ENCODE results near the gene DDB1. TPM values are rescaled to one million over a fixed set of nuclear protein-coding genes. Genes with fewer than 3 reads are reported as not detected.

Gene DDB1
- 100 to 1,000 TPM; 227 to 256 (median 230) TPM for polyA plus RNA-seq (ENCODE audit: insufficient read length in 3 of 3)
- long read RNA-seq, donor 1, full-length matches to known transcripts = 8 of 50 reads
- long read RNA-seq, donor 1, partial matches to known transcripts = 42 of 50 reads
- long read RNA-seq, donor 1, other reads (novel, unspliced or antisense) = 0 of 50 reads
- long read RNA-seq, donor 2, full-length matches to known transcripts = 11 of 63 reads
- long read RNA-seq, donor 2, partial matches to known transcripts = 52 of 63 reads
- long read RNA-seq, donor 2, other reads (novel, unspliced or antisense) = 0 of 63 reads
- long read RNA-seq, donor 3, full-length matches to known transcripts = 29 of 110 reads
- long read RNA-seq, donor 3, partial matches to known transcripts = 75 of 110 reads
- long read RNA-seq, donor 3, other reads (novel, unspliced or antisense) = 6 of 110 reads
- long read RNA-seq, donor 4, full-length matches to known transcripts = 27 of 90 reads
- long read RNA-seq, donor 4, partial matches to known transcripts = 63 of 90 reads
- long read RNA-seq, donor 4, other reads (novel, unspliced or antisense) = 0 of 90 reads
- long read RNA-seq, donor 5 = 0 reads
- long read RNA-seq, donor 6, full-length matches to known transcripts = 18 of 41 reads
- long read RNA-seq, donor 6, partial matches to known transcripts = 23 of 41 reads
- long read RNA-seq, donor 6, other reads (novel, unspliced or antisense) = 0 of 41 reads
- long read RNA-seq, donor 7, full-length matches to known transcripts = 24 of 71 reads
- long read RNA-seq, donor 7, partial matches to known transcripts = 47 of 71 reads
- long read RNA-seq, donor 7, other reads (novel, unspliced or antisense) = 0 of 71 reads
- long read RNA-seq, donor 8, full-length matches to known transcripts = 41 of 311 reads
- long read RNA-seq, donor 8, partial matches to known transcripts = 242 of 311 reads
- long read RNA-seq, donor 8, other reads (novel, unspliced or antisense) = 28 of 311 reads
- long read RNA-seq, donor 9, full-length matches to known transcripts = 19 of 55 reads
- long read RNA-seq, donor 9, partial matches to known transcripts = 36 of 55 reads
- long read RNA-seq, donor 9, other reads (novel, unspliced or antisense) = 0 of 55 reads
- long read RNA-seq, donor 10, full-length matches to known transcripts = 24 of 65 reads
- long read RNA-seq, donor 10, partial matches to known transcripts = 41 of 65 reads
- long read RNA-seq, donor 10, other reads (novel, unspliced or antisense) = 0 of 65 reads
- long read RNA-seq, donor 11, full-length matches to known transcripts = 20 of 76 reads
- long read RNA-seq, donor 11, partial matches to known transcripts = 56 of 76 reads
- long read RNA-seq, donor 11, other reads (novel, unspliced or antisense) = 0 of 76 reads
- long read RNA-seq, donor 12, full-length matches to known transcripts = 9 of 43 reads
- long read RNA-seq, donor 12, partial matches to known transcripts = 34 of 43 reads
- long read RNA-seq, donor 12, other reads (novel, unspliced or antisense) = 0 of 43 reads
- long read RNA-seq, donor 13 = 0 reads
- long read RNA-seq, donor 14, full-length matches to known transcripts = 22 of 92 reads
- long read RNA-seq, donor 14, partial matches to known transcripts = 49 of 92 reads
- long read RNA-seq, donor 14, other reads (novel, unspliced or antisense) = 21 of 92 reads
- long read RNA-seq, donor 15, full-length matches to known transcripts = 15 of 29 reads
- long read RNA-seq, donor 15, partial matches to known transcripts = 14 of 29 reads
- long read RNA-seq, donor 15, other reads (novel, unspliced or antisense) = 0 of 29 reads
- long read RNA-seq, donor 16, full-length matches to known transcripts = 58 of 334 reads
- long read RNA-seq, donor 16, partial matches to known transcripts = 276 of 334 reads
- long read RNA-seq, donor 16, other reads (novel, unspliced or antisense) = 0 of 334 reads

DNA sequence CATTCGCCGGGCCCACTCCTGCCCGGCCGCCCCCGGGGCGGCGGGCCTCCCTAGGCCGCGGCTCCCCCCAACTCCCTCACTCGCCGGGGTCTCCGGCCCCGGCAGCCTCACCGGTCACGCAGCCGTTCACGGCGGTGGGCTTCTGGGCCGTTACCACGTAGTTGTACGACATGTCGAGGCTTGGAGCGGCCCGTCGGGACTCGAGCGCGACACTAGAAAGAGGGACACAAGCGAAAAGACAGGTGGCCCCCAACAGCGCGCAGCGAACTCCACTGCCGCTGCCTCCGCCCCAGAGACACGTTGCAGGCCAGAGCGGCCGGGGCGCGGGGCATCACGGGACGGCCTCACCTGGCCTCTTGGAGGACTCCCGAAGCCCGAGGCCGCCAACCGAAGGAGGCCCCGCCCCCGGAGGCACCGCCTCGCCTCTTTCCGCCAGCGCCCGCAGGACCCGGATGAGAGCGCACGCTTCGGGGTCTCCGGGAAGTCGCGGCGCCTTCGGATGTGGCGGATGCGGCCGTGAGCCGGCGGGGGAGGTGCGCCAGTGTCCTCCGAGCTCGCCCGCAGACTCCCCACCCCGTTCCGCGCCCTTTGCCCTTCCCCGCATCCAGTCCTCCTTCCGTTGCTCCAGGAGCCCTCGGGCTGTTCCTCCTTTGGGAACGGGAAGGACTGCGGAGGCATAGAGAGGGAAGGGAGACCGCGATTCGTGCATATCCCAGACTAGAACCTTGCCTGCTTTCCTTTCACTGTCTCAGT, at the start of gene DDB1, which contains the start of gene TKFC:
Gene DDB1 (minus strand): TSS at position 309 of the 753 bp plus-strand sequence. CDS start 137 bp downstream, at position 172.
Gene TKFC (plus strand): TSS at position 432 of the 753 bp plus-strand sequence. CDS start 1,501 bp downstream, outside the sequence.
- peak; percentile 80 to 95 (median 91) for DNase-seq (ENCODE audit: extremely low read depth in 1 of 11, low read depth in 9 of 11, low spot score in 4 of 11)

DNA sequence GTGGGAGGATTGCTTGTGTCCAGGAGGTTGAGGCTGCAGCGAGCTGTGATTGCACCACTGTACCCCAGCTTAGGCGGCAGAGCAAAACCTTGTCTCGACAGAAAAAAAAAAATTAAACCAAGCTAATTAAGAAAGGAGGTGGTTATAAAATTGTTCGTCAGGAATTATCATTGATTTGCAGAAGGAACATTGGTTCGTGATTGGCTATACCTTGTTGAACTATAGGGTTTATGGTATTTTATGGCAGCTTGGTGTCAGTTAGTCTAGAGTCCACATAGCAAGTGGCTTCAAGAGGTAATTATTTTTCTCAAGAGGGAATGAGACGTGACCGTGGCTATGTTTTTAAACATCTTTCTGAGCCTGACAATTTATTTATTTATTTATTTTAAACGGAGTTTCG, 48.0 kb upstream of the DDB1 start:
- no peak for DNase-seq (ENCODE audit: extremely low read depth in 1 of 11, low read depth in 9 of 11, low spot score in 4 of 11)

DNA sequence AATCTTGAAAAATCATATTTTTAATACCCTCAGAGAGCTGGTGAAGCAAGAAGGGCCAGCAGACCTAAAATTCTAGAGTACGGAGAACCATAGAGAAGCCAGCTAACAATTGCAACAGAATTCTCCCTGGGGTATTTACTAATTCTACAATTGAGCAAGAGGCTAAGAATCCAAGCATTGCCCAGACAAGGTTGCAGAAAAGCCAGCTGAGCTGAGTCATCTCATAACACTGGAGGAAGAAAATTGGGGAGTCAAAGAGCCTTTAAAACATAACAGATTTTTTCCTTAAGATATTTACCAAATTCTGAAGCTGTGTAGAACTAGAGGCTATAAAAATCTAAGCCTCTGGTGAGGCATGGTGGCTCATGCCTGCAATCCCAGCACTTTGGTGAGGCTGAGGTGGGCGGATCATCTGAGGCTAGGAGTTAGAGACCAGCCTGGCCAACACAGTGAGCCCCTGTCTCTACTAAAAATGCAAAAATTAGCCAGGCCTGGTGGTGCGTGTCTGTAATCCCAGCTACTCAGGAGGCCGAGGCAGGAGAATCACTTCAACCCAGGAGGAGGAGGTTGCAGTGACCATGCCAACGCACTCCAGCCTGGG, 45.9 kb upstream of the DDB1 start:
- DNase-seq (ENCODE audit: extremely low read depth in 1 of 11, low read depth in 9 of 11, low spot score in 4 of 11) = no peak

DNA sequence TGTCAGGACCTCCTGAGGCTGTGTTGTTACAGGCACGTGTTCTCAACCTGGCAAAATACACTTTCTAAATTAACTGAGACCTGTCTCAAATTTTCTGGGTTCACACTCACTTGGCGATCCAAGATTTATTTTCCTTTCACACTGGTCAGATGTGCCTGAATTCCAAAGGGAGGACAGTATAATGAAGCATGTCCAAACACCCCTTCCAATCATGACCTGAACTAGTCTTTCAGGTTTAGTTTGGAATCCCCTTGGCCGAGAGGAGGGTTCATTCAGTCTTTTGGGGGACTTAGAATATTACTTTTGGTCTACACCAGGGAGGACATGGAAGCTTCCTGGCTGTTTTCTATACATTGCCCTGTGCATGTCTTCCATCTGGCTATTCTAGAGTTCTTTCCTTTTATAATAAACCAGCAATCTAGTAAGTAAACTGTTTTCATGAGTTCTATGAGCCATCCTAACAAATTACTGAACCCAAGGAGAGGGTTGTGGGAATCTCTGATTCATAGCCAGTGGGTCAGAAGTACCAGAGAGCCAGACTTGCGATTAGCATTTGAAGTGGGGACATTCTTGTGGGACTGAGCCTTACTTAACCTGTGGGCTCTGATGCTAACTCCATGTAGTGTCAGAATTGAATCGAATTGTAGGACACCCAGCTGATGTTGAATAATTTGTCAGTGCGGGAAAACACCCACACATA, 44.7 kb upstream of the DDB1 start:
- no peak for DNase-seq (ENCODE audit: extremely low read depth in 1 of 11, low read depth in 9 of 11, low spot score in 4 of 11)

DNA sequence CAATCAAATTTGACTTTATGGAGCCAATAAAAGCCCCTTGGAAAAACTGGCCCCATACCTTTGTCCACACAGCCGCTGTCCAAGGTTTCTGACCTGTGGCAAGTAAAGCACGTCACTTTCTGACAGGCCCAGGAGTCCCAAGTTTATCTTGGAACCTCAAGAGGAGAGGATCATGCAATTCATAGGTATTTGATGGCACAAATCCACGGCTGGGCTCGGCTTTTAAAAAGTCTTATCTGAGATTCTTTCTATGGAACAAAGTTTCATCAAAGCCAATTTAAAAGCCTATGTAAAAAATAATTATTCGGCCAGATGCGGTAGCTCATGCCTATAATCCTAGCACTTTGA, 42.8 kb upstream of the DDB1 start:
- no peak for DNase-seq (ENCODE audit: extremely low read depth in 1 of 11, low read depth in 9 of 11, low spot score in 4 of 11)

DNA sequence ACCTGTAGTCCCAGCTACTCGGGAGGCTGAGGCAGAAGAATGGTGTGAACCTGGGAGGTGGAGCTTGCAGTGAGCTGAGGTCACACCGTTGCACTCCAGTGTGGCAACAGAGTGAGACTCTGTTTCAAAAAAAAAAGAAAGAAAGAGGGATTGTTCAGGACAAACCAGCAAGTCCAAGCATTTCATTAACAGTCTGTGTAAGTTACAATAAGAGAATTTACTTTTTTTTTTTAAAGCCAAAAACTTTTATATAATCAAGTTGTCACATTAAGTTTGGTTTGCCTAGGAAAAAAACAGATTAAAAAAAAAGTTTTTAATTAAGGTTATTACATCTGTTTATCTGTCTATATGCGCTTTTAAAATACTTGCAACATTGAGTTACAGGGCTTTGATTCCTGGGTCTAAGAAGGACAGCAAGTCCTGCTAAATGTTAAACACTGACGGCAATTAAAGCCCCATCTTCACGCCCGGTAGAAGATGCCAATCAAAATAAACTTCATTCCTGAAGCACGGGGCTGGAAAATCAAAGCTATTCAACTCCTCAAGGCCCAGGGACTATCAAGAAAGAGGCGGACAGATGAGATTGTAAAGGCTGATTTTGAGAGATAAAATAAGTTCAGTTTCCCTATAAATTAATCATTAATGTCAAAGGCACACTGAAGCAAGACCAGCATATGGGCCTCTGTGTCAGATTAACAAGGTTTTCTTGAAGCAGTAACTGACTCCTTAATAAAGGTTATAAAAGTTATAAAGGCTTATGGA, 39.9 kb upstream of the DDB1 start:
- no peak for DNase-seq (ENCODE audit: extremely low read depth in 1 of 11, low read depth in 9 of 11, low spot score in 4 of 11)

DNA sequence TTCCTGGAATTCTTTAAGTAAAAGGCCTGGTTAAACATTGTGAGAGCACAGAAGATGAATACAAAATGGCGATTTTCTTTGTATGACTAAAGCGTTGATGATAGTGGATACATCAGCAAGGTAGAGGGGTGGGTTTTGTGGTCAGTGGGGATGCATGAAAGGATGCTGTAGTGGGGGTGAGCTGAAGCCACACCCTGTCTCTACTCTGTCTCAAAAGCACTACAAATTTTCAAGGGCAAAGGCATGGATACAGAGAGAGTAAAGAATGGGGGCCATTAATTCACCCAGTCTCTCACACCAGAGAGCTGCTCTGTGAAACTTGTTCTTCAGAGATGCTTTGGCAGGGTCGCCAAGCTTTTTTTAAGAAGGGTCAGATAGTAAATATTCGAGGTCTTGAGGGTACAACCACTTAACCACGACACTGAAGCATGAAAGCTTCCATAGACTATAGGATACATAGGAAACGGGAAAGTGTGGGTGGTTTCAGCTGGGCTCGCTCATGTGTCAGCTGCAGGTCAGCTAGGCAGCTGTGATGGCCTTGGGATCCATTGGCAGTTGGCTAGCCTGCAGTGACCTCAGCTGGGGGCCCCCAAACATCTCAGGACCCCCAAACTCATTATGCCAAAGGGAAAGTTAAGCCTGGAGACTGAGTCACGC, 37.6 kb upstream of the DDB1 start:
- DNase-seq (ENCODE audit: extremely low read depth in 1 of 11, low read depth in 9 of 11, low spot score in 4 of 11) = no peak

DNA sequence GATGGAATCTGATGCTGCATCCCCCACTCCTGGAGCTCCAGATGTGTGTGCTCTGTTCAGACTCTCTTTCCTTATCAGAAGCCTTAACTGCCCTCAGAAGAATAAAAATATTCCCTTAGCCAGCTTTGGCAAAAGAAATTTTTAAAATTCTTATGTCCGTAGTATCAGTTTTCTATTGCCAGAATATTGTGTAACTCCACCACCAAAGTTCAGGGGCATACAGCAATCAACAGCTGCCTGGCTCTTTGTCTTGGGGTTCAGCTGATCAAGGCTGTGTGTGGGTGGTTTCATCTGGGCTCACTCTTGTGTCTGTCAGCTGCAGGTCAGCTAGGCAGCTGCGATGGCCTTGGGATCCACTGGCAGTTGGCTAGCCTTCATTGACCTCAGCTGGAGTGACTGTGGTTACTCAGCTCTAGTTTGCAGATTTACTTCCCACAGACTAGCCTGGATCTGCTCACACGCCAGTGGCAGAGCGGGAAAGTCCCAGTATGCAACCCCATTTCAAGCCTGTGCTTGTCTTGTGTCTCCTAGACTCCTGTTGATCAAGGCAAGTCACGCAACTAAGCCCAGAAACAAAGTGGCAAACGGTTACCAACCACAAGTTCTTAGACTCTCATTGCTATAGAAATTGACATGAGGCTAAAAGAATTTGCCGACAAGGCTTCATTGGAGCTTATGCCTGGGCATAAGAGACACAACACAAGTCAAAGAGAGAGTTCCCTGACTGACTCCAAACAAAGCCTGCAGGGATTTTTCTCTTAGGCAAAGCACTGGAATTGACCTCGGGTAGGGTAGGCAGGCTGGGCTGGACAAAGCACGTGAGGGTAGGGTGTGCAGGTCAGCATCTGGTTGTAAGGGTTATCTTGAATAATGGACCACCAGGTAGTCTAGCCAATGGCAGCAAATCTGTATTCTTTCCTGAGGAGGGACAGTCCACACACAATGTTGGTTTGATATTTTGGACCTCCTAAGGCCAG, 36.8 kb upstream of the DDB1 start:
- no peak for DNase-seq (ENCODE audit: extremely low read depth in 1 of 11, low read depth in 9 of 11, low spot score in 4 of 11)

GRCh38 chr11:61368646-61369045, 35.7 kb upstream of the DDB1 start:
- DNase-seq (ENCODE audit: extremely low read depth in 1 of 11, low read depth in 9 of 11, low spot score in 4 of 11) = no peak

- no peak for DNase-seq (ENCODE audit: extremely low read depth in 1 of 11, low read depth in 9 of 11, low spot score in 4 of 11)
These were observed 34.5 kb upstream of the DDB1 start for GRCh38 chr11:61367406-61367805.

- DNase-seq (ENCODE audit: extremely low read depth in 1 of 11, low read depth in 9 of 11, low spot score in 4 of 11) = no peak
These were observed 31.2 kb upstream of the DDB1 start for GRCh38 chr11:61364012-61364675.

GRCh38 chr11:61362542-61362875, 29.6 kb upstream of the DDB1 start:
- peak in 3 of 11 donors; percentile 7 to 14 (median 13) for DNase-seq (ENCODE audit: extremely low read depth in 1 of 11, low read depth in 9 of 11, low spot score in 4 of 11)

DNA sequence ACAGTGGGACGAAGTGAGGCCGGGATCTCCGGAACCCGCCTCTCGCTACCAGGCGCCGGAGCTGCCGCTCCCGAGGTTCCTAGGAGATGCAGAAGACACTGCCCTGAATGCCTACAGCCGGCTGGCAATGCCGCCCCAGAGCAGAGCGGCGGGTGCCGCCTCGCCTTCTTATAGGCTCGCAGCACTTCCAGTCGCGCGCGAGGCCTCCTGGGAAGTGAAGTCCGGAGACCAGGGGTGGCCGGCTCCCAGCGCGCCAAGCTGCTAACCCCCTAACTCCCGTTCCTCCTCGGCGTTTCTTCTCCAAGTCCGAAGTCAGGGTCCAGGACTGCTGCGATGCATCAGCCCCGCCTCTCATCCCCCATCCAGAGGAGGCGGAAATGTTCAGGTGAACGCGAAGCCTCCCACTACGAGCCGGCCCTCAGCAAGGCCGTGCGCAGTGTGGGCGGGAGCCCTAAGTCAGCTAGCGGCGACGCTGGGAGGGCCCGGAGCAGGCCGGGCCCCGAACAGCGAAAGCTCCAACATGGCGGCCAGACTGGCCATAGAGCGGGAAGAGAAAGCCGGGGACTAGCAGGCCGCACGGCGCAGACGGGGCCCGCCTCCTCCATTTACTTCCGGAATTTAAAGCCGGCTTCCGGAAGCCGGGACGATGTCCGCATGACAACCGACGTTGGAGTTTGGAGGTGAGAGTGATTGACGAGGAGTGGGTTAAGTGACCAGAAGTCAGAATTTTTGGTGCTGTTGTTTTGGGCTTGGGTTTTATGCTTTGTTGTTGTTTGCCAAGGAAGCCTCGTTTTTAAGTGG, 29.0 kb upstream of the DDB1 start, which contains the start of the genes CYB561A3 and TMEM138:
Gene CYB561A3 (minus strand): TSS at position 142 of the 801 bp plus-strand sequence. CDS start 5,169 bp downstream, outside the sequence.
Gene TMEM138 (plus strand): TSS at position 634 of the 801 bp plus-strand sequence. CDS start 2,017 bp downstream, outside the sequence.
- DNase-seq (ENCODE audit: extremely low read depth in 1 of 11, low read depth in 9 of 11, low spot score in 4 of 11) = peak; percentile 83 to 92 (median 89)
